Measurements from ENCODE around the gene DLGAP3.

DNA sequence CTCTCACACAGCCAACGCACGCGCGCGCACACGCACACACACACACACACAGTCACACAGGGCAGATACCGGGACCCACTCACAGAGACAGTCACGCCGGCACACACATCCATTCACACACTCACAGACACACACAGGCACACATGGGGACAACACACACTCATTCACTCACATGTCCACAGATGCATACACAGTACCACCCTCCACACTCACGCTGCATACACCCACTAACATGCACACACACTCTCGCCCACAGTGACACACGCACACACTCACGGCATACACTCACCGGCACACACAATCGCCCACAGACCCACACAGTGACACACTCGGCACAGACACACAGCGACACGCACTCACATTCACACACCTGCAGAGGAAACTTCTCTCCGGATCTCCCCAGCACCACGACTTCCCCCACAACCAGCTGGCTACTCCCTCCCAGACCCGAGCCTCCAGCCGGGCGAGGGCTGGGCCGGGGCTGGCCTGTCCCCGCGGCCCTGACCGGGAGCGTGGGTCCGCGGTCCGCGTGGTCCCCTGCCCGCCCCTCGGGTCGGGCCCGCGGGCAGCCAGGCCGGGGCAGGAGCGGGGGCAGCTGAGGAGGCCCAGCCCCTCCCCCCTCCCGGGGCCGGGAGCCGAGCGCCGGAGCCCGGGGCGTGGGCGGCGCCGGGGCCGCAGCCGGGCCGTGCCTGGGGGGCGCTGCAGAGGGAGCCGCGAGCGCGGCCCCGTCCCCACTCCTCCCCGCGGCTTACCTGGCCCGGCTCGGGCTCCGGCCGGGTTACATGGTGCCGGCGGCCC is 552 bp downstream of the DLGAP3 start:
- TF ChIP-seq, protein P1, sequence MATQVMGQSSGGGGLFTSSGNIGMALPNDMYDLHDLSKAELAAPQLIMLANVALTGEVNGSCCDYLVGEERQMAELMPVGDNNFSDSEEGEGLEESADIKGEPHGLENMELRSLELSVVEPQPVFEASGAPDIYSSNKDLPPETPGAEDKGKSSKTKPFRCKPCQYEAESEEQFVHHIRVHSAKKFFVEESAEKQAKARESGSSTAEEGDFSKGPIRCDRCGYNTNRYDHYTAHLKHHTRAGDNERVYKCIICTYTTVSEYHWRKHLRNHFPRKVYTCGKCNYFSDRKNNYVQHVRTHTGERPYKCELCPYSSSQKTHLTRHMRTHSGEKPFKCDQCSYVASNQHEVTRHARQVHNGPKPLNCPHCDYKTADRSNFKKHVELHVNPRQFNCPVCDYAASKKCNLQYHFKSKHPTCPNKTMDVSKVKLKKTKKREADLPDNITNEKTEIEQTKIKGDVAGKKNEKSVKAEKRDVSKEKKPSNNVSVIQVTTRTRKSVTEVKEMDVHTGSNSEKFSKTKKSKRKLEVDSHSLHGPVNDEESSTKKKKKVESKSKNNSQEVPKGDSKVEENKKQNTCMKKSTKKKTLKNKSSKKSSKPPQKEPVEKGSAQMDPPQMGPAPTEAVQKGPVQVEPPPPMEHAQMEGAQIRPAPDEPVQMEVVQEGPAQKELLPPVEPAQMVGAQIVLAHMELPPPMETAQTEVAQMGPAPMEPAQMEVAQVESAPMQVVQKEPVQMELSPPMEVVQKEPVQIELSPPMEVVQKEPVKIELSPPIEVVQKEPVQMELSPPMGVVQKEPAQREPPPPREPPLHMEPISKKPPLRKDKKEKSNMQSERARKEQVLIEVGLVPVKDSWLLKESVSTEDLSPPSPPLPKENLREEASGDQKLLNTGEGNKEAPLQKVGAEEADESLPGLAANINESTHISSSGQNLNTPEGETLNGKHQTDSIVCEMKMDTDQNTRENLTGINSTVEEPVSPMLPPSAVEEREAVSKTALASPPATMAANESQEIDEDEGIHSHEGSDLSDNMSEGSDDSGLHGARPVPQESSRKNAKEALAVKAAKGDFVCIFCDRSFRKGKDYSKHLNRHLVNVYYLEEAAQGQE (IDR thresholded peaks at IDR 0.05; ENCODE audit: insufficient read depth in 1 of 2, low read depth in 2 of 2, low read length in 2 of 2), result no peak
- TF ChIP-seq POLR2AphosphoS5 (IDR thresholded peaks at IDR 0.05; ENCODE audit: low read depth, low read length), result no peak
